Measurements from ENCODE around the gene CHD3.

DNA sequence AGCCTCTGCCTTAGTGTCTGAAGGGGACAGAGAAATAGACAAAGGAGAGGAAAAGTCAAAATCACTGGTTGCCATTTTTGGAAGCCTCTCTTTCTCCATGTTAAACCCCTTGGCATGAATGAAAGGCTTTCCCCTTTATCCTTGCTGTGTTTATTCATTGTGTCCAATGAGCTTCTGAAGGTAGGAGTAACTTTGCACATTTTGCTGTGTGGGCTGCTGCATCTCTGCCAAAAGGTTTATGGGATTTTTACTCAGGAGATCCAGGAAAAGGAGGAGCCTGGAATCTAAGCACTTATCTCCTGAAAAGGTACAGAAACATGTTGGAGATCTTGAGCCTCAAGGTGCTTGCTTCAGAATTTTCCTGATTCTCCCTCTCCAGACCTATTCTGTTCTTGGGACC is 47.3 kb downstream of the CHD3 start:
- TF ChIP-seq, protein P1, sequence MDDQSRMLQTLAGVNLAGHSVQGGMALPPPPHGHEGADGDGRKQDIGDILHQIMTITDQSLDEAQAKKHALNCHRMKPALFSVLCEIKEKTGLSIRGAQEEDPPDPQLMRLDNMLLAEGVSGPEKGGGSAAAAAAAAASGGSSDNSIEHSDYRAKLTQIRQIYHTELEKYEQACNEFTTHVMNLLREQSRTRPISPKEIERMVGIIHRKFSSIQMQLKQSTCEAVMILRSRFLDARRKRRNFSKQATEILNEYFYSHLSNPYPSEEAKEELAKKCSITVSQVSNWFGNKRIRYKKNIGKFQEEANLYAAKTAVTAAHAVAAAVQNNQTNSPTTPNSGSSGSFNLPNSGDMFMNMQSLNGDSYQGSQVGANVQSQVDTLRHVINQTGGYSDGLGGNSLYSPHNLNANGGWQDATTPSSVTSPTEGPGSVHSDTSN (IDR thresholded peaks at IDR 0.05; ENCODE audit: insufficient replicate concordance, low read depth, low read length): no peak
- TF ChIP-seq, protein P2, sequence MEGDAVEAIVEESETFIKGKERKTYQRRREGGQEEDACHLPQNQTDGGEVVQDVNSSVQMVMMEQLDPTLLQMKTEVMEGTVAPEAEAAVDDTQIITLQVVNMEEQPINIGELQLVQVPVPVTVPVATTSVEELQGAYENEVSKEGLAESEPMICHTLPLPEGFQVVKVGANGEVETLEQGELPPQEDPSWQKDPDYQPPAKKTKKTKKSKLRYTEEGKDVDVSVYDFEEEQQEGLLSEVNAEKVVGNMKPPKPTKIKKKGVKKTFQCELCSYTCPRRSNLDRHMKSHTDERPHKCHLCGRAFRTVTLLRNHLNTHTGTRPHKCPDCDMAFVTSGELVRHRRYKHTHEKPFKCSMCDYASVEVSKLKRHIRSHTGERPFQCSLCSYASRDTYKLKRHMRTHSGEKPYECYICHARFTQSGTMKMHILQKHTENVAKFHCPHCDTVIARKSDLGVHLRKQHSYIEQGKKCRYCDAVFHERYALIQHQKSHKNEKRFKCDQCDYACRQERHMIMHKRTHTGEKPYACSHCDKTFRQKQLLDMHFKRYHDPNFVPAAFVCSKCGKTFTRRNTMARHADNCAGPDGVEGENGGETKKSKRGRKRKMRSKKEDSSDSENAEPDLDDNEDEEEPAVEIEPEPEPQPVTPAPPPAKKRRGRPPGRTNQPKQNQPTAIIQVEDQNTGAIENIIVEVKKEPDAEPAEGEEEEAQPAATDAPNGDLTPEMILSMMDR (IDR thresholded peaks at IDR 0.05 in 2 of 3, conservative IDR thresholded peaks at IDR 0.05 in 1 of 3; ENCODE audit: control insufficient read depth in 2 of 3, extremely low read depth in 1 of 3, insufficient read depth in 1 of 3, low read depth in 3 of 3, low read length in 3 of 3): no peak
- TF ChIP-seq RAD21 (IDR thresholded peaks at IDR 0.05; ENCODE audit: insufficient read depth, low read depth, low read length) (no peak), EZH2 (IDR thresholded peaks at IDR 0.05; ENCODE audit: borderline replicate concordance, control insufficient read depth, low read depth, low read length) (no peak), ZBED1 (IDR thresholded peaks at IDR 0.05; ENCODE audit: borderline replicate concordance) (no peak), TAF1 (IDR thresholded peaks at IDR 0.05; ENCODE audit: borderline replicate concordance, low read depth, low read length) (no peak)

Measured in GM12878 (cell line).